OCI-LY1 (cell line): ENCODE measurements around the gene VRTN.

ENCODE experiments used
- H2AFZ ChIP-seq: fragments of 200-600 bp; sonication (generic), shearing (Covaris generic); 2 replicates; pipeline ENCODE4 v1.6.0; 2014; ENCODE audit warnings: antibody characterized with exemption, mild to moderate bottlenecking, low read length
- H3F3A ChIP-seq: fragments of 200-600 bp; sonication (generic), shearing (Covaris generic); 2 replicates; pipeline ENCODE4 v1.6.0; 2014; ENCODE audit warnings: mild to moderate bottlenecking, antibody characterized with exemption, low read length, moderate library complexity; ENCODE audit not compliant: insufficient read depth
- H3K27ac ChIP-seq: fragments of 200-600 bp; sonication (generic); 2 replicates; pipeline ENCODE4 v1.5.1; 2014; ENCODE audit warnings: low read length, mixed run types, mild to moderate bottlenecking, low read depth; ENCODE audit not compliant: poor library complexity, severe bottlenecking
- H3K27me3 ChIP-seq: fragments of 200-600 bp; sonication (generic); 2 replicates; pipeline ENCODE4 v1.6.0; 2014; ENCODE audit warnings: antibody characterized with exemption, mild to moderate bottlenecking, low read length, moderate library complexity; ENCODE audit not compliant: insufficient read depth
- H3K36me3 ChIP-seq: fragments of 200-600 bp; sonication (generic); 2 replicates; pipeline ENCODE4 v1.6.1; 2014; ENCODE audit warnings: mild to moderate bottlenecking, antibody characterized with exemption, low read length, moderate library complexity, mixed read lengths; ENCODE audit not compliant: insufficient read depth
- H3K4me1 ChIP-seq: fragments of 200-600 bp; sonication (generic); 2 replicates; pipeline ENCODE4 v1.5.1; 2014; ENCODE audit warnings: mild to moderate bottlenecking, low read length, moderate library complexity; ENCODE audit not compliant: insufficient read depth, severe bottlenecking
- H3K4me2 ChIP-seq: fragments of 200-600 bp; sonication (generic), shearing (Covaris generic); 2 replicates; pipeline ENCODE4 v1.6.1; 2014; ENCODE audit warnings: low read length
- H3K4me3 ChIP-seq: fragments of 200-600 bp; sonication (generic); 2 replicates; pipeline ENCODE4 v1.5.1; 2014; ENCODE audit warnings: low read length, low read depth, mild to moderate bottlenecking, mixed read lengths; ENCODE audit not compliant: poor library complexity, severe bottlenecking
- H3K79me2 ChIP-seq: fragments of 200-600 bp; shearing (Covaris generic); 2 replicates; pipeline ENCODE4 v1.6.1; 2016; ENCODE audit warnings: mixed run types, low read length, mixed read lengths; ENCODE audit not compliant: insufficient read depth
- H3K9ac ChIP-seq: fragments of 200-600 bp; sonication (generic), shearing (Covaris generic); 2 replicates; pipeline ENCODE4 v1.6.1; 2014; ENCODE audit warnings: mild to moderate bottlenecking, low read length, mixed read lengths
- H3K9me2 ChIP-seq: fragments of 200-600 bp; sonication (generic), shearing (Covaris generic); 2 replicates; pipeline ENCODE4 v1.6.1; 2014; ENCODE audit warnings: low read depth, mild to moderate bottlenecking, low read length, mixed read lengths
- H3K9me3 ChIP-seq: fragments of 200-600 bp; shearing (Covaris generic); 2 replicates; pipeline ENCODE4 v1.6.1; 2014; ENCODE audit warnings: low read length, mixed read lengths
- H4K20me1 ChIP-seq: fragments of 200-600 bp; sonication (generic), shearing (Covaris generic); 2 replicates; pipeline ENCODE4 v1.6.0; 2016; ENCODE audit warnings: mild to moderate bottlenecking, low read length; ENCODE audit not compliant: insufficient read depth
- EZH2 ChIP-seq: fragments of 200-600 bp; sonication (generic), shearing (Covaris generic); IDR thresholded peaks from 2 replicates; pipeline ENCODE4 v1.8.0; 2017; ENCODE audit warnings: borderline replicate concordance, mixed run types, mild to moderate bottlenecking, antibody characterized with exemption, low read length, moderate library complexity, mixed read lengths
- TF ChIP-seq, protein P1 (sequence below): fragments of 200-600 bp; sonication (generic), shearing (Covaris generic); IDR thresholded peaks from 2 replicates; pipeline ENCODE4 v1.5.1; 2017; ENCODE audit warnings: mild to moderate bottlenecking, antibody characterized with exemption, low read length, moderate library complexity, mixed read lengths

The VRTN gene

DNA sequence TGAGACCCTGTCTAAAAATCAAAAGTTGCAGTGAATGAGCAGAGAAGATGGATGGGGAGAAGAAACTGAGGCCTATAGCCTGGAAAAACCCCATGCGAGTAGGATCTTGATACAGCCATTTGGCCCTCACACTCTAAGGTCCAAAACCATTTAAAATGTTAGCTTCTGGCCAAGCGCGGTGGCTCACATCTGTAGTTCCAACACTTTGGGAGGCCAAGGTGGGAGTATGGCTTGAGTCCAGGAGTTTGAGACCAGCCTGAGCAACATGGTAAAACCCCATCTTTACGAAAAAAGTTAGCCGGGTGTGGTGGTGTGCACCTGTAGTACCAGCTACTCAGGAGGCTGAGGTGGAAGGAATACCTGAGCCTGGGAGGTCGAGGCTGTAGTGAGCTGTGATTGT is 19.8 kb downstream of the VRTN start:
- H3K9me2 ChIP-seq = no peaks in the 10 kb centered on the region
- no peak overlapping the region for H2AFZ ChIP-seq
- H3K9ac ChIP-seq = no peak overlapping the region
- H3K27me3 ChIP-seq = peaks cover 6% of the 10 kb centered on the region; the same call in 1 of the 2 replicates
- no peaks in the 10 kb centered on the region for H3K4me1 ChIP-seq
- H3F3A ChIP-seq = no peaks in the 10 kb centered on the region
- TF ChIP-seq EZH2 = no peak
- TF ChIP-seq, protein P1, sequence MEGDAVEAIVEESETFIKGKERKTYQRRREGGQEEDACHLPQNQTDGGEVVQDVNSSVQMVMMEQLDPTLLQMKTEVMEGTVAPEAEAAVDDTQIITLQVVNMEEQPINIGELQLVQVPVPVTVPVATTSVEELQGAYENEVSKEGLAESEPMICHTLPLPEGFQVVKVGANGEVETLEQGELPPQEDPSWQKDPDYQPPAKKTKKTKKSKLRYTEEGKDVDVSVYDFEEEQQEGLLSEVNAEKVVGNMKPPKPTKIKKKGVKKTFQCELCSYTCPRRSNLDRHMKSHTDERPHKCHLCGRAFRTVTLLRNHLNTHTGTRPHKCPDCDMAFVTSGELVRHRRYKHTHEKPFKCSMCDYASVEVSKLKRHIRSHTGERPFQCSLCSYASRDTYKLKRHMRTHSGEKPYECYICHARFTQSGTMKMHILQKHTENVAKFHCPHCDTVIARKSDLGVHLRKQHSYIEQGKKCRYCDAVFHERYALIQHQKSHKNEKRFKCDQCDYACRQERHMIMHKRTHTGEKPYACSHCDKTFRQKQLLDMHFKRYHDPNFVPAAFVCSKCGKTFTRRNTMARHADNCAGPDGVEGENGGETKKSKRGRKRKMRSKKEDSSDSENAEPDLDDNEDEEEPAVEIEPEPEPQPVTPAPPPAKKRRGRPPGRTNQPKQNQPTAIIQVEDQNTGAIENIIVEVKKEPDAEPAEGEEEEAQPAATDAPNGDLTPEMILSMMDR = no peak
- no peaks in the 10 kb centered on the region for H3K79me2 ChIP-seq
- no peaks in the 10 kb centered on the region for H3K9me3 ChIP-seq
- H3K27ac ChIP-seq = no peak overlapping the region
- H3K4me3 ChIP-seq = no peak overlapping the region
- H3K4me2 ChIP-seq = no peak overlapping the region
- no peaks in the 10 kb centered on the region for H3K36me3 ChIP-seq
- no peaks in the 10 kb centered on the region for H4K20me1 ChIP-seq

DNA sequence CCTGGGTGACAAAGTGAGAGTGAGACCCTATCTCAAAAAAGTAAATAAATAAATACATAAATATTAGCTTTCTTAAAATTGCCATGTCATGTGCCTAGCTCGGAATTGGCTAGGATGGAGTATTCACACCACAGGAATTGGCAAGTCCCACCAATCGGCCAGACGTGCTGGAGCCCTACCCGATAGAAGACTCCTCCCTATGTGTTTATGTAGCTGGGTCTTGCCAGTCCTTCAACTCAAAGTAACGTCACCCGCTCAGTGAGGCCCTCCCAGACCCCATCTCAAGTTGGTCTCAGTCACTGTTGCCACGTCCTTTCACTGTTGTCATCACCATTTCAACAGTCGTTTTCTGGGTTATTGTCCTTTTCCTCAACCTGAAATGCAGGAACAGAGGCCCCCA is 20.2 kb downstream of the VRTN start:
- Histone ChIP-seq H3K36me3 (no peaks in the 10 kb centered on the region), H3K27me3 (peaks cover 6% of the 10 kb centered on the region; the same call in 1 of the 2 replicates), H3K9me2 (no peaks in the 10 kb centered on the region), H4K20me1 (no peaks in the 10 kb centered on the region), H3K9me3 (no peaks in the 10 kb centered on the region), H3K79me2 (no peaks in the 10 kb centered on the region), H2AFZ (no peak overlapping the region), H3K27ac (no peak overlapping the region), H3K4me3 (no peak overlapping the region), H3K9ac (no peak overlapping the region), H3K4me1 (no peaks in the 10 kb centered on the region), H3F3A (no peaks in the 10 kb centered on the region), H3K4me2 (no peak overlapping the region)
- no peak for TF ChIP-seq EZH2
- TF ChIP-seq, protein P1 = no peak

DNA sequence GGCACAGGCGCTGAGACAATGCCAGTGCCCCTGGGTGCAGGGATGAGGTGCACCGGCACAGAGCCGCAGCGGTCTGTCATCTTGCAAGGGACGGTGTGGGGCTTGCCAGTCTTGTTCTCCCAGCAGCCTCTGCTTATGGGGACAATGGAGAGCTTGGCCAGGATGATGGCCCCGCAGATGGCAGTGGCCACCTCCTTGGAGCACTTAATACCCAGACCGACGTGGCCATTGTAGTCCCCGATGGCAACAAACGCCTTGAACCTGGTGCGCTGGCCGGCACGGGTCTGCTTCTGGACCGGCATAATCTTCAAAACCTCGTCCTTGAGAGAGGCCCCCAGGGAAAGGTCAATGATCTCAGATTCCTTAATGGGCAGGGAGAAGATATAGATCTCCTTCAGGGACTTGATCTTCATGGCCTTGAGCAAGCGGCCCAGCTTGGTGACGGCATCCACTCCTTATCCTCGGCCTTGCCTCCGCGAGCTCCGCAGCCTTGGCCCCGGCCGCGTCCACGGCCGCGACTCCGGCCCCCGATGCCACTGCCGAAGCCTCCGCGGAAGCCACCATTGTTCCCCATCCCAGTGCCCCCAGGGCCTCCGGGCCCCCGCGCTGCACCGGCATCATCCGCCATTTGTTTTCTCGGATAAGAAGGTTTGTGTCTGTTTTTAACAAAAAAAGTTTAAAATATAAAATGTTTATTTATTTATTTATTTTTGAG is 29.9 kb downstream of the VRTN start:
- Histone ChIP-seq H3K4me2 (no peak overlapping the region), H4K20me1 (no peaks in the 10 kb centered on the region), H3K9ac (no peak overlapping the region), H3K79me2 (no peaks in the 10 kb centered on the region), H3K4me3 (no peak overlapping the region), H3K27ac (no peak overlapping the region), H3F3A (no peaks in the 10 kb centered on the region), H3K9me2 (no peaks in the 10 kb centered on the region), H3K4me1 (no peaks in the 10 kb centered on the region), H3K27me3 (no peaks in the 10 kb centered on the region), H2AFZ (no peak overlapping the region), H3K9me3 (no peaks in the 10 kb centered on the region), H3K36me3 (no peaks in the 10 kb centered on the region)
- TF ChIP-seq, protein P1 = no peak
- TF ChIP-seq EZH2 = no peak
